ENCODE measurements around the gene CNNM4. TPM values are rescaled to one million over a fixed set of nuclear protein-coding genes. Genes with fewer than 3 reads are reported as not detected.

The CNNM4 gene
- 1.8 and 2.8 TPM in 2 replicates for total RNA-seq

GRCh38 chr2:96760036-96760985 is at the start of gene CNNM4:
CNNM4 (plus strand) TSS chr2:96760902; CDS start chr2:96761000, 98 bp downstream.

GRCh38 chr2:96739633-96740428 is 20.9 kb upstream of the CNNM4 start, which contains the start of gene LMAN2L:
LMAN2L (minus strand) TSS chr2:96740064; CDS start chr2:96740040, 24 bp downstream.

GRCh38 chr2:96816127-96816835 is 55.6 kb downstream of the CNNM4 start, which contains the start of gene CNNM3:
CNNM3 (plus strand) TSS chr2:96816268; CDS start chr2:96816278, 10 bp downstream.

GRCh38 chr2:96843538-96844268 is 83.0 kb downstream of the CNNM4 start, which contains the start of gene ANKRD23:
ANKRD23 (minus strand) TSS chr2:96844021; CDS start chr2:96843992, 29 bp downstream.

GRCh38 chr2:96857667-96858372 is 97.1 kb downstream of the CNNM4 start, which contains the start of gene ANKRD39:
ANKRD39 (minus strand) TSS chr2:96858016; CDS start chr2:96857987, 29 bp downstream.

Other genes with a start within 250 kb of the CNNM4 start
- gene ARID5A, start 224.2 kb upstream of the CNNM4 start, total RNA-seq: 12.9 and 29.5 TPM in 2 replicates
- gene KANSL3, start 122.6 kb upstream of the CNNM4 start, total RNA-seq: 23.0 and 26.6 TPM in 2 replicates
- gene FER1L5, start 118.1 kb upstream of the CNNM4 start, total RNA-seq: 0.25 and 0.53 TPM in 2 replicates
- gene LMAN2L, start 20.8 kb upstream of the CNNM4 start, total RNA-seq: 19.0 and 19.3 TPM in 2 replicates
- gene CNNM3, start 55.4 kb downstream of the CNNM4 start, total RNA-seq: 4.5 and 5.2 TPM in 2 replicates
- 1.1 and 1.9 TPM in 2 replicates for gene ANKRD23, start 83.1 kb downstream of the CNNM4 start, total RNA-seq
- gene ANKRD39, start 97.1 kb downstream of the CNNM4 start, total RNA-seq: 6.2 and 7.0 TPM in 2 replicates
- 16.0 and 18.1 TPM in 2 replicates for gene SEMA4C, start 109.2 kb downstream of the CNNM4 start, total RNA-seq
- 0.12 TPM in 1 of 2 replicates, not detected in the other for gene FAM178B, start 225.7 kb downstream of the CNNM4 start, total RNA-seq

Data from aortic smooth muscle cell (primary cell).